SHP77 (cell line): Measurements from ENCODE around the gene FBXL4.
A peak's percentile ranks its signal among the peaks of the same experiment; 100 is the strongest.
"Not testable (repeated sequence)": the region's sequence is repeated elsewhere in the genome, so short reads cannot be mapped to it uniquely, and the experiment has no call there.

Experiments
- DNase-seq, 2 experiments: peaks; one replicate each; lab custom pipeline; 2025; lab: John Stamatoyannopoulos, UW

FBXL4 gene

GRCh38 chr6:98945311-98946115 is 2.2 kb downstream of the FBXL4 start:
- DNase-seq, result no peak

GRCh38 chr6:98944598-98945081 is 3.1 kb downstream of the FBXL4 start:
- DNase-seq, result no peak

- no peak for DNase-seq
These were observed 3.6 kb downstream of the FBXL4 start for GRCh38 chr6:98944168-98944567.

GRCh38 chr6:98942263-98942803 is 5.4 kb downstream of the FBXL4 start:
- DNase-seq, result no peak

DNA sequence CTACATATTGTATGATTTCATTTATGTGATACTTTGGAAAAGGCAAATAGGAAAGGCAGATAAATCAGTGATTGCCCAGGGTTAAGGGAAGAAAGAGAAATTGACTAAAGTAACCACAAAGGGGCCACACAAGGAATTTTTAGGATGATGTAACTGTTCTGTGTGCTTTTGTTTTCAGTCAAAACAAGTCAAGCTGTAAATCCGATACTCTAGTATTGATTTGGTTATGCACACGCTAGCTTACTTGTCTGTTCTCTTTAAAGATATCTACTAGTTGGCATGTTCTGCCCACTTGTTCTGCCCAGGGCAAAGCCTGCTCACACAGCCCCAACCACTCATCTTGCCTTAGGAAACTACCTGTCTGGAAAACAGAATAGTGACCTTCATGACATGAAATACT is 6.4 kb downstream of the FBXL4 start:
- DNase-seq, result no peak

GRCh38 chr6:98937351-98937750 is 10.4 kb downstream of the FBXL4 start:
- no peak for DNase-seq

DNA sequence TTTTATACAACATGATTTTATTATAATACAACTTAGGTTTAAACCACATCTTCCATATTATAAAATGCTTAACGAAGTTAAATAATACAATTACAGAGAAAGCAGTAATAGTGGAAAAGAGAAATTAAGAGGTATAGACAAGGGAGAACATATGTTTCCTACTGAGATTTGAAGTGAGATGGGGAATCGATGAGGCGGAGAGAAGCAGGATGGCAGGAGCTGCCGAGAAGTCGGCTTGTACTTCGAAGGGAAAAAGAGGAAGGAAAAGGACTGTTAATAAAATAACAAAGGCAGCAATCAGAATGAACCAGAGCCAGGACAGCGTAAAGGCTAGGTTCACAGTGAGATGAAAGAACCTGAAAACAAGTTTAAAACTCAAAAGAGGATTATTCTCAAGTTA is 15.4 kb downstream of the FBXL4 start:
- no peak for DNase-seq

DNA sequence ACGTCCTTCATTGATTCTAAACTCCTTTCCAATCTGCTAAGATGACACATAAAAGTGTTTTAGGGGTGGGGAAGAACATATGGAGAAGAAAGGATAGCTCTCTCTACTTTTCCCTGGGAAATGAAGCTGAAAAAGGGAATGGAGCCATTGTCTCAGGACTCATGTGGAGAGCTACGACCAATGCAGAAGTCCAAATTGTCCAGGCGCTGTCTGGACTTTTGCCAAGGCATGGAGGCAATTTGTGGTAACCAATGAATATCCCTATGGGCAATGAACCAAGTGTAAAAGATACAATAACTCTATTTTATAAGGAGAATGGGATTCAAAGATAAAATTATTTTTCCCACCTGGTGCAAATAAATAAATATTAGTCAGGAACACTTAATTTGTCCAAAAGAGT is 16.1 kb downstream of the FBXL4 start:
- no peak for DNase-seq

GRCh38 chr6:98929498-98930060 is 18.2 kb downstream of the FBXL4 start:
- no peak for DNase-seq

DNA sequence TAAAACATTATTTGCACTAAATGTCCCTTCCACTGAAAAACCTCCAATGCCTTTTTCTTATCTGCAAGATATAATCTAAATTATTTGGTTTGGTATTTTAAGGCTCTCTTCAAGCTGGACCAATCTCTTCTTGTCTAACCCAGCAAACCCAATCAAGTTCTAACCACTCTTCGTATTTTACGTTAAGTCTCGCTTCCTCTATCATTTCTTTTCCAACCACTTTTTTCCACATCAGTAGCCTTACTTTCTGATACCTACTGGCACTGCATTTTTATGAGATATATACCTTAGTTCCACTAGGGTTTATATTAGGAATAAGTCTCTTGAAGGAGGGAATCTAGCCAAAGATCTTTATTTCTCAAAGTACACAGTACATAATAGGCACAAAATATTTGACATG is 19.1 kb downstream of the FBXL4 start:
- no peak for DNase-seq

DNA sequence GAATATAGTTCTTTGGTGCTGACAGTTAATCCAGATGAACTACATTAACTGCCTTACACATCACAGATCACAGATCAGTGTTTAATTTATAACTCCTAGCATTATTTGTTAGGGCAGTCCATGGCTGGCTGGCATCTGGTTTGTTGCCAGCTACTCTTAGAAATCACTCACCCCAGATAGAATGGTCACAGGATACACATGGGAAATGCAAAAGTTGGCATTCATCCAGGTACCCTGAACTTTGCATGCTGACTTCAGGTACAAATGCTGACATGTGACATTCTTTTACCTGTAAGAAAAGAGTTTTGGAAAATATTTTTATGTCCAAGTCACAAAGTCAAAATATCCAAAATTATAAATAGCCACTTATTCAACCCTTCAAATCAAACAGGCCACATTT is 20.2 kb downstream of the FBXL4 start:
- peak; percentile 9 to 39 for DNase-seq

DNA sequence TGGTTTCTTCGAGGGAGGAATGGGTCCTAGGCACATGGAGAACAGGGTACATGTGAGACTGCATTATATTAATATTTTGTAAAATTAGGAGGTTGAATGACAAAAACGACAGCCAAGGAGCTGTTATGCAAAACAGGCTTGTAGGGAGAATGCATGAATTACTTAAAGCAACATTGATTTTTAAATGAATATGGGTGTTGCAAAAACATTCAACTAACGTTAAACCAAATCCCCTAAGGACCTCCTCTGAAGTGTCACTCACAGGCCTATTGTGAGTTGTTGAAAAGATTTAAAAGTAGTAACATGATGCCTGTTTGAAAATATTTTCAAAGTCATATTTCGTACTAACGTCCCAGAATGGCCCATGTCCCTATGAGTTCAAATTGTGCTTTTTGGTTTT is 21.9 kb downstream of the FBXL4 start:
- no peak for DNase-seq

GRCh38 chr6:98924647-98925046 is 23.1 kb downstream of the FBXL4 start:
- DNase-seq, result peak; percentile 72 to 85

GRCh38 chr6:98920904-98921431 is 26.8 kb downstream of the FBXL4 start:
- no peak for DNase-seq

DNA sequence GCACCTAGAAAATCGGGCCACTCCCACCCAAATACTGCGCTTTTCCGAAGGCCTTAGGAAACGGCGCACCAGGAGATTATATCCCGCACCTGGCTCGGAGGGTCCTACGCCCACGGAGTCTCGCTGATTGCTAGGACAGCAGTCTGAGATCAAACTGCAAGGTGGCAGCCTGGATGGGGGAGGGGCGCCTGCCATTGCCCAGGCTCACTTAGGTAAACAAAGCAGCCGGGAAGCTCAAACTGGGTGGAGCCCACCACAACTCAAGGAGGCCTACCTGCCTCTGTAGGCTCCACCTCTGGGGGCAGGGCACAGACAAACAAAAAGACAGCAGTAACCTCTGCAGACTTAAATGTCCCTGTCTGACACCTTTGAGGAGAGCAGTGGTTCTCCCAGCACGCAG is 36.8 kb downstream of the FBXL4 start:
- not testable (repeated sequence) for DNase-seq

DNA sequence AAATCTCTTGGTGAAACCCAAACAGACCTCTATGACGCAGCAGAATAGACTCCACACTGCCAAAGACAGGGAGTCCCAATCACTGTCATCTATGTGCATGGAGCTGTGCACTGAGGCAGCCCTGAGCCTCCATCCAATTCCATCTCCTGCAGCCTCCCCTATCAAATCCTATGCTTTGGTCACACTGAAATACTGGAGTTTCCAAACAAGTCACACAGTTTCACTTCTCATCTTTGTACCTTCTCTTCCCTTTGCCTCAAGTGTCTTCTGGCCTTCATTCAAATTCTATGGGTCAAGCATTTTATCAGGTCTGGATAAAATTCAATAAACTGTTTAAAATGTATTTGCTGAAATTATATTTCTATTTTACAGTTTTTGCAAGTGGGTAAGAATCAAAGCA is 38.5 kb downstream of the FBXL4 start:
- no peak for DNase-seq

DNA sequence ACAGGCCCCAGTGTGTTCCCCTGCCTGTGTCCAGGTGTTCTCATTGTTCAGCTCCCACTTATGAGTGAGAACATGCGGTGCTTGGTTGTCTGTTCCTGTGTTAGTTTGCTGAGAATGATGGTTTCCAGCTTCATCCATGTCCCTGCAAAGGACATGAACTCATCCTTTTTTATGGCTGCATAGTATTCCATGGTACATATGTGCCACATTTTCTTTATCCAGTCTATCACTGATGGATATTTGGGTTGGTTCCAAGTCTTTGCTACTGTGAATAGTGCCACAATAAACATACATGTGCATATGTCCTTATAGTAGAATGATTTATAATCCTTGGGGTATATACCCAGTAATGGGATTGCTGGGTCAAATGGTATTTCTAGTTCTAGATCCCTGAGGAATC is 41.4 kb downstream of the FBXL4 start:
- DNase-seq, result not testable (repeated sequence)

DNA sequence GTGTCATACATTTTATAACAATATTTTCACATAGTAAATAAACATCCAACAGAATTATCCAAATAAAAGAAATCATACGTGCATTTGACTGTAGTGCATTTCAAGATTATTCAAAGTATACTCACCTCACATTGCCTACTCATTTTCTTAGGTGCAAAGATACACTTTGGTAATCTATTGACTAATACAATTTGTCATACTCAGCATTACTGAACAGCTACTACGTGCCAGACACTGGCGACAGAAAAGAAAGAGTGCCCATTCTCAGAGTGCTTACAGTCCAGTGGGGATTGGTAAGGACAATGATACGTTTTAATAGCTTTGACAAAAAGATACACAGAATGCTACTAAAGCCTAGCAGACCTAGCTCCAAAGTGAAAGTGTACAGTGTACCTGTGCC is 42.0 kb downstream of the FBXL4 start:
- DNase-seq, result no peak

- no peak for DNase-seq
These were observed 43.6 kb downstream of the FBXL4 start for GRCh38 chr6:98904096-98904495.

- no peak for DNase-seq
These were observed 47.0 kb downstream of the FBXL4 start for GRCh38 chr6:98900706-98901105.

- no peak for DNase-seq
These were observed 52.9 kb downstream of the FBXL4 start for GRCh38 chr6:98894810-98895209.

GRCh38 chr6:98887650-98888049 is 60.1 kb downstream of the FBXL4 start:
- DNase-seq, result no peak

- DNase-seq, result no peak
These were observed 62.4 kb downstream of the FBXL4 start for GRCh38 chr6:98885330-98885729.
